ENCODE results near the gene RNF43. TPM values are rescaled to one million over a fixed set of nuclear protein-coding genes. Genes with fewer than 3 reads are reported as not detected.

RNF43 gene
- total and polyA plus RNA-seq, 2 donors (not counting 1 experiment from before 2014, with no cell fraction given): 2.5 to 2.6 TPM

DNA sequence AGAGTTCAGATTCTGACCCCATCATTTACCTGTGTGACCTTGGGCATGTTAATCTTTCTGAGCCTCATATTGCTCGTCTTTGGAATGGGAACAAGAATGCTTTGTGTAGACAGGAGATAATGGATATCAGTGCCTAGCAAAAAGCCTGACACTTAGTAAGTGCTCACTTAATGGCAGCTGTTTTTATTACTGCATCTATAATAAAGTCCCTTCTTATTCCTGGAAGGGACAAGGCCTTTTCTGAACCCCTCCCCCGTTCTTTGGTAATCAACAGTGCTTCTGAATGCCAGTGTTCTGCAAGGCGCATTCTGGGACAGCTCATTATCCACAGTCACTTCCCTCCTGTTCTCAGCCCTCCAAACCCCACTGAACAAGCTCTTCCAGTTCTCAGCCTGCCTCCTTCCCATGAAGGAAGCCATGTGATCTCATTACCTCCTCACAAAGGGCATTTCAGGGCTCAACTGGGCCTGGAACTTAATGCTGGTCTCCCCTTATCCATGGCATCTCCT lies 40.2 kb downstream of the RNF43 start:
- Histone ChIP-seq H3K9ac (ENCODE audit: low read length) (no peak overlapping the region), H3K4me2 (replicated peaks; ENCODE audit: low read depth, low read length, poor library complexity, severe bottlenecking) (no peak overlapping the region), H3K9me3 (ENCODE audit: control extremely low read depth in 1 of 3, control insufficient read depth in 2 of 3, insufficient read depth in 1 of 3, low read length in 2 of 3) (no peaks in the 10 kb centered on the region), H3K27ac (ENCODE audit: low read length in 2 of 2) (no peak overlapping the region), H3K27me3 (replicated peaks in 1 of 4; ENCODE audit: control extremely low read depth in 1 of 4, control insufficient read depth in 3 of 4, insufficient read depth in 4 of 4, low read length in 3 of 4) (no peaks in the 10 kb centered on the region), H3K79me2 (ENCODE audit: control insufficient read depth, insufficient read depth, low read length) (no peaks in the 10 kb centered on the region), H3K4me1 (ENCODE audit: control insufficient read depth in 2 of 2, insufficient read depth in 2 of 2, low read length in 2 of 2) (peaks cover 5 to 7% of the 10 kb centered on the region in 2 donors), H3K36me3 (replicated peaks in 1 of 2; ENCODE audit: control extremely low read depth in 1 of 2, control insufficient read depth in 1 of 2, extremely low read depth in 1 of 2, insufficient read depth in 2 of 2, low read length in 1 of 2) (no peaks in the 10 kb centered on the region), H2AFZ (ENCODE audit: insufficient read depth, low read depth, low read length, poor library complexity, severe bottlenecking) (no peak overlapping the region), H4K20me1 (ENCODE audit: control insufficient read depth, insufficient read depth, low read length, poor library complexity, severe bottlenecking) (no peaks in the 10 kb centered on the region), H3K4me3 (ENCODE audit: control extremely low read depth in 1 of 5, extremely low read depth in 1 of 5, insufficient read depth in 1 of 5, low read depth in 2 of 5, low read length in 4 of 5) (no peak overlapping the region)
- Mint-ChIP-seq H3K27ac (no peak overlapping the region), H3K9me3 (ENCODE audit: insufficient read depth) (no peaks in the 10 kb centered on the region), H3K4me1 (peaks cover 6% of the 10 kb centered on the region), H3K4me3 (no peak overlapping the region), H3K27me3 (no peaks in the 10 kb centered on the region)
- ChIA-PET POLR2A (interaction anchor here (0.6 to 1.4 kb wide), 2 partner anchors 25 to 59 kb away, joined by 3 to 5 read pairs; partner anchors contain the start of gene SUPT4H1), CTCF (interaction anchor here (1.0 to 1.5 kb wide), 2 partner anchors 40 to 59 kb away, joined by 4 to 5 read pairs; partner anchors contain the start of gene RNF43)
- 100% methylated on average over 2 of the region's 3 CpGs for WGBS (ENCODE audit: insufficient coverage)
- intact Hi-C loops (cut with micrococcal nuclease): no loop called here
- no peak for DNase-seq
- ATAC-seq (ENCODE audit: low read depth): no peak
- no peak for TF ChIP-seq EZH2 (IDR thresholded peaks at IDR 0.05; ENCODE audit: borderline replicate concordance, insufficient read depth, low read depth, low read length, poor library complexity, severe bottlenecking)
- TF ChIP-seq, protein P1, sequence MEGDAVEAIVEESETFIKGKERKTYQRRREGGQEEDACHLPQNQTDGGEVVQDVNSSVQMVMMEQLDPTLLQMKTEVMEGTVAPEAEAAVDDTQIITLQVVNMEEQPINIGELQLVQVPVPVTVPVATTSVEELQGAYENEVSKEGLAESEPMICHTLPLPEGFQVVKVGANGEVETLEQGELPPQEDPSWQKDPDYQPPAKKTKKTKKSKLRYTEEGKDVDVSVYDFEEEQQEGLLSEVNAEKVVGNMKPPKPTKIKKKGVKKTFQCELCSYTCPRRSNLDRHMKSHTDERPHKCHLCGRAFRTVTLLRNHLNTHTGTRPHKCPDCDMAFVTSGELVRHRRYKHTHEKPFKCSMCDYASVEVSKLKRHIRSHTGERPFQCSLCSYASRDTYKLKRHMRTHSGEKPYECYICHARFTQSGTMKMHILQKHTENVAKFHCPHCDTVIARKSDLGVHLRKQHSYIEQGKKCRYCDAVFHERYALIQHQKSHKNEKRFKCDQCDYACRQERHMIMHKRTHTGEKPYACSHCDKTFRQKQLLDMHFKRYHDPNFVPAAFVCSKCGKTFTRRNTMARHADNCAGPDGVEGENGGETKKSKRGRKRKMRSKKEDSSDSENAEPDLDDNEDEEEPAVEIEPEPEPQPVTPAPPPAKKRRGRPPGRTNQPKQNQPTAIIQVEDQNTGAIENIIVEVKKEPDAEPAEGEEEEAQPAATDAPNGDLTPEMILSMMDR (IDR thresholded peaks at IDR 0.05): no peak

DNA sequence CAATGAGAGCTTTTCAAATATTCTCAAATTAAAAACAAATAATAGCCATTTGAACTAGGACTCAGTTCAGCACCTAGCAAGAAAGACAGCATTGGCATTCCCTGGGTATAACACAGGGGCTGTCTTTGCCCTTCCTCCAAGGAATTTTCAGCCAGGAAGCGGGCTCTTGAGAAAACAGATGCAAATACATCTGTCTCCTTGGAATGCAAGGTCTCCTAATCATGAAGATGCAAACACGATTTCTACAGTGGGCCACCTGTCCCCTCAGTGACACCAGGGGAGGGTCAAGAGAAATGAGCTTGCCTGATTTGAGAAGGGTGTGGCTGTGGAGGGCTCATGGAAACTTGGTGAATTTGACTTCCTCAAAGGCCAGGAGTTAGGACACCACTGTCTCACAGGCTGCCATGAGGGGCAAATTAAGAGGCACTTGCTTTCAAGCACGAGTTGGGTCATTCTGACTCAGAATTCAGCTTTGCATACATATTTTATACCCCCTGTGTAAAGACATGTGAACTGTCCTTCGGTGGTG lies 40.8 kb downstream of the RNF43 start:
- no peaks in the 10 kb centered on the region for H3K36me3 ChIP-seq (replicated peaks in 1 of 2; ENCODE audit: control extremely low read depth in 1 of 2, control insufficient read depth in 1 of 2, extremely low read depth in 1 of 2, insufficient read depth in 2 of 2, low read length in 1 of 2)
- H3K27ac ChIP-seq (ENCODE audit: low read length in 2 of 2): no peak overlapping the region
- no peaks in the 10 kb centered on the region for H3K79me2 ChIP-seq (ENCODE audit: control insufficient read depth, insufficient read depth, low read length)
- H3K4me1 ChIP-seq (ENCODE audit: control insufficient read depth in 2 of 2, insufficient read depth in 2 of 2, low read length in 2 of 2): peaks cover under 1% of the 10 kb centered on the region in 2 donors
- ATAC-seq (ENCODE audit: low read depth) (no peak), DNase-seq (no peak)
- H2AFZ ChIP-seq (ENCODE audit: insufficient read depth, low read depth, low read length, poor library complexity, severe bottlenecking): no peak overlapping the region
- no peak overlapping the region for H3K4me3 Mint-ChIP-seq
- H3K4me2 ChIP-seq (replicated peaks; ENCODE audit: low read depth, low read length, poor library complexity, severe bottlenecking): no peak overlapping the region
- no peak overlapping the region for H3K4me3 ChIP-seq (ENCODE audit: control extremely low read depth in 1 of 5, extremely low read depth in 1 of 5, insufficient read depth in 1 of 5, low read depth in 2 of 5, low read length in 4 of 5)
- no peak overlapping the region for H3K9ac ChIP-seq (ENCODE audit: low read length)
- WGBS (ENCODE audit: insufficient coverage): 93% methylated on average over 2 of the region's 4 CpGs
- intact Hi-C loops (cut with micrococcal nuclease): no loop called here
- no peaks in the 10 kb centered on the region for H3K27me3 ChIP-seq (replicated peaks in 1 of 4; ENCODE audit: control extremely low read depth in 1 of 4, control insufficient read depth in 3 of 4, insufficient read depth in 4 of 4, low read length in 3 of 4)
- no peaks in the 10 kb centered on the region for H3K27me3 Mint-ChIP-seq
- TF ChIP-seq EZH2 (IDR thresholded peaks at IDR 0.05; ENCODE audit: borderline replicate concordance, insufficient read depth, low read depth, low read length, poor library complexity, severe bottlenecking): no peak
- TF ChIP-seq, protein P1 (IDR thresholded peaks at IDR 0.05): no peak
- CTCF ChIA-PET: interaction anchor here (1.0 to 1.5 kb wide), 2 partner anchors 41 to 59 kb away, joined by 4 to 5 read pairs; partner anchors contain the start of gene RNF43
- POLR2A ChIA-PET: interaction anchor here (1.4 kb wide), 1 partner anchor 59 kb away, joined by 3 read pairs; no protein-coding TSS in a partner anchor
- H4K20me1 ChIP-seq (ENCODE audit: control insufficient read depth, insufficient read depth, low read length, poor library complexity, severe bottlenecking): no peaks in the 10 kb centered on the region
- peaks cover 6% of the 10 kb centered on the region for H3K4me1 Mint-ChIP-seq
- no peak overlapping the region for H3K27ac Mint-ChIP-seq
- H3K9me3 Mint-ChIP-seq (ENCODE audit: insufficient read depth): no peaks in the 10 kb centered on the region
- H3K9me3 ChIP-seq (ENCODE audit: control extremely low read depth in 1 of 3, control insufficient read depth in 2 of 3, insufficient read depth in 1 of 3, low read length in 2 of 3): no peaks in the 10 kb centered on the region

Data from B cell (primary cell).